DOHH2 (cell line): ENCODE data around the gene HSPG2.

Experiments
- H3F3A ChIP-seq: fragments of 200-600 bp; sonication (generic), shearing (Covaris generic); 2 replicates; pipeline ENCODE4 v1.6.0; 2016; ENCODE audit warnings: antibody characterized with exemption, mild to moderate bottlenecking; ENCODE audit not compliant: control insufficient read depth, insufficient read depth
- H3K27ac ChIP-seq: fragments of 200-600 bp; sonication (generic); 2 replicates; pipeline ENCODE4 v1.5.1; 2014; ENCODE audit warnings: low read depth, mild to moderate bottlenecking, low read length, moderate library complexity
- H3K27me3 ChIP-seq: fragments of 200-600 bp; sonication (generic); 2 replicates; pipeline ENCODE4 v1.6.1; 2014; ENCODE audit warnings: mild to moderate bottlenecking, low read length, mixed read lengths; ENCODE audit not compliant: control insufficient read depth
- H3K36me3 ChIP-seq: fragments of 200-600 bp; sonication (generic); 2 replicates; pipeline ENCODE4 v1.6.1; 2014; ENCODE audit warnings: mild to moderate bottlenecking, low read length, moderate library complexity, mixed read lengths; ENCODE audit not compliant: control insufficient read depth
- H3K4me1 ChIP-seq: fragments of 200-600 bp; sonication (generic); 2 replicates; pipeline ENCODE4 v1.6.1; 2014; ENCODE audit warnings: mild to moderate bottlenecking, low read length, mixed read lengths; ENCODE audit not compliant: control insufficient read depth
- H3K4me2 ChIP-seq: fragments of 200-600 bp; sonication (generic); 2 replicates; pipeline ENCODE4 v1.6.0; 2014; ENCODE audit warnings: mild to moderate bottlenecking, low read length, moderate library complexity
- H3K4me3 ChIP-seq: fragments of 200-600 bp; sonication (generic); 2 replicates; pipeline ENCODE4 v1.5.1; 2014; ENCODE audit warnings: mild to moderate bottlenecking, low read length, mixed read lengths
- H3K79me2 ChIP-seq: fragments of 200-600 bp; sonication (generic); 2 replicates; pipeline ENCODE4 v1.6.1; 2014; ENCODE audit warnings: mild to moderate bottlenecking, low read length, mixed read lengths; ENCODE audit not compliant: control insufficient read depth
- H3K9me2 ChIP-seq: fragments of 200-600 bp; sonication (generic); replicated peaks from 2 replicates; pipeline ENCODE4 v1.6.1; 2014; ENCODE audit warnings: mild to moderate bottlenecking, low read length, mixed read lengths; ENCODE audit not compliant: control insufficient read depth
- H3K9me3 ChIP-seq: fragments of 200-600 bp; sonication (generic); 2 replicates; pipeline ENCODE4 v1.6.1; 2014; ENCODE audit warnings: antibody characterized with exemption, low read length, mixed read lengths; ENCODE audit not compliant: control insufficient read depth, insufficient read depth
- H4K20me1 ChIP-seq: fragments of 200-600 bp; sonication (generic); 2 replicates; pipeline ENCODE4 v1.6.0; 2014; ENCODE audit warnings: low read depth, mild to moderate bottlenecking, antibody characterized with exemption, low read length, moderate library complexity; ENCODE audit not compliant: control insufficient read depth, insufficient read depth
- EZH2phosphoT487 ChIP-seq: fragments of 200-600 bp; sonication (generic); IDR thresholded peaks from 2 replicates; pipeline ENCODE4 v1.6.1; 2017; ENCODE audit warnings: borderline replicate concordance, mild to moderate bottlenecking, antibody characterized with exemption, low read length, moderate library complexity, mixed read lengths
- TF ChIP-seq, protein P1 (sequence below): fragments of 200-600 bp; sonication (generic); IDR thresholded peaks from one replicate; pipeline ENCODE4 v1.5.1; 2014; ENCODE audit warnings: antibody characterized with exemption, mild to moderate bottlenecking, low read depth, low read length; ENCODE audit not compliant: poor library complexity, severe bottlenecking

The HSPG2 gene

DNA sequence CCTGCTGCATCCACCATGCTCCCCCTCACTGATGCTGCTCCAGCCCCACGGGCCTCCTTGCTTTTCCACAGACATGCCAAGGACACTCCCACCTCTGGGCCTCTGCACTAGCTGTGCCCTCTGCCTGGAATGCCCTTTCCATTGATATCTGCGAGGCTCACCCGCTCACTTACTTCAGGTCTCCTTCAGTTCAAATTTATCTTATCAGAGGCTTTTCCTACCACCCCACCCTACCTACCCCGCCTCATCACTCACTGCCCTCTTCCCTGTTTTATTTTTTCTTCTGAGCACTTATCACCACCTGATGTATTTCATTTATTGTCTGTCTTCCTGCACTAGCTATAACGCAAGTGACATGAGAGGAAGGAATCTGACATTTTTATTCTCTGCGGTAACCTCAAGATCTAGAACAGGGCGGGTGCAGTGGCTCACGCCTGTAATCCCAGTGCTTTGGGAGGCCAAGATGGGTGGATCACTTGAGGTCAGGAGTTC, 7.0 kb downstream of the HSPG2 start:
- no peaks in the 10 kb centered on the region for H3F3A ChIP-seq
- H3K4me1 ChIP-seq = no peaks in the 10 kb centered on the region
- no peak overlapping the region for H3K4me3 ChIP-seq

DNA sequence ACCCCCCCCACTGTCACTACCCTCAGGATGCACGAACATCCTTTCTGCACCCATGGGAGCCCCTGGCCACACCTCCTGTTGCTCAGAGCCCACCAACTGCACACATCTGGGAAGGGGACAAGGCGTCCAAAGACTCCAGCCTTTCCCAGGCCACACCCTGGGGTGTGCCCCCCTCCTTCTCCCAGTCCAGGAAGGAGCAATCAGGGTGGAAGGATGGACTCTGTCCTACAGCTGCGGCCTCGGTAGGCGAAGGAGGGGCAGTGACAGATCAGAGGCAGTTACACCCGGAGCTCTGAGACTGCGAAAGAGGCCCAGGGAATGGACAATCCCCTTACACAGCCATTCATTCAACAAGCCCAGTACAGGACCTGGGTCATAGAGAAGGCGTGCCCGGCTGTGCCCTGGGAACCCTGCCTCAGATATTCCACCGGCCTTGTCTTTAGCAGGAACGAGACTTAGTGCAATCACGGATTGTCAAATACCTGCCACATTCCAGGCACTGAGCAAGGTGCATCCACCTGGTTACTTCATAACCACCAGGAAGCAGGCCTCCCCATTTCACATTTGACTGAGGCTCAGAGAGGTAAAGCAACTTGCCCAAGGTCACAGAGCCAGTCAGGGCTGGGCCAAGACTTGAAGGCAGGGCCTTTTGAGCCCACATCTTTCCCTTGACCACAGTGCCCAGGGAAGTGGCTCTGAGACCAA, 9.4 kb downstream of the HSPG2 start:
- H3F3A ChIP-seq = no peaks in the 10 kb centered on the region
- no peaks in the 10 kb centered on the region for H4K20me1 ChIP-seq
- no peaks in the 10 kb centered on the region for H3K79me2 ChIP-seq
- TF ChIP-seq, protein P1, sequence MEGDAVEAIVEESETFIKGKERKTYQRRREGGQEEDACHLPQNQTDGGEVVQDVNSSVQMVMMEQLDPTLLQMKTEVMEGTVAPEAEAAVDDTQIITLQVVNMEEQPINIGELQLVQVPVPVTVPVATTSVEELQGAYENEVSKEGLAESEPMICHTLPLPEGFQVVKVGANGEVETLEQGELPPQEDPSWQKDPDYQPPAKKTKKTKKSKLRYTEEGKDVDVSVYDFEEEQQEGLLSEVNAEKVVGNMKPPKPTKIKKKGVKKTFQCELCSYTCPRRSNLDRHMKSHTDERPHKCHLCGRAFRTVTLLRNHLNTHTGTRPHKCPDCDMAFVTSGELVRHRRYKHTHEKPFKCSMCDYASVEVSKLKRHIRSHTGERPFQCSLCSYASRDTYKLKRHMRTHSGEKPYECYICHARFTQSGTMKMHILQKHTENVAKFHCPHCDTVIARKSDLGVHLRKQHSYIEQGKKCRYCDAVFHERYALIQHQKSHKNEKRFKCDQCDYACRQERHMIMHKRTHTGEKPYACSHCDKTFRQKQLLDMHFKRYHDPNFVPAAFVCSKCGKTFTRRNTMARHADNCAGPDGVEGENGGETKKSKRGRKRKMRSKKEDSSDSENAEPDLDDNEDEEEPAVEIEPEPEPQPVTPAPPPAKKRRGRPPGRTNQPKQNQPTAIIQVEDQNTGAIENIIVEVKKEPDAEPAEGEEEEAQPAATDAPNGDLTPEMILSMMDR = no peak
- no peak for TF ChIP-seq EZH2phosphoT487
- H3K4me1 ChIP-seq = no peaks in the 10 kb centered on the region
- no peak overlapping the region for H3K4me2 ChIP-seq
- H3K27ac ChIP-seq = no peak overlapping the region
- no peaks in the 10 kb centered on the region for H3K9me2 ChIP-seq
- H3K36me3 ChIP-seq = no peaks in the 10 kb centered on the region
- H3K9me3 ChIP-seq = no peaks in the 10 kb centered on the region
- H3K27me3 ChIP-seq = no peaks in the 10 kb centered on the region
- H3K4me3 ChIP-seq = no peak overlapping the region

More for the DNA sequence above, 7.0 kb downstream of the HSPG2 start:
- TF ChIP-seq, protein P1 = no peak
- TF ChIP-seq EZH2phosphoT487 = no peak
- no peaks in the 10 kb centered on the region for H4K20me1 ChIP-seq
- no peaks in the 10 kb centered on the region for H3K27me3 ChIP-seq
- no peak overlapping the region for H3K27ac ChIP-seq
- no peaks in the 10 kb centered on the region for H3K79me2 ChIP-seq
- H3K9me2 ChIP-seq = no peaks in the 10 kb centered on the region
- H3K36me3 ChIP-seq = no peaks in the 10 kb centered on the region
- no peak overlapping the region for H3K4me2 ChIP-seq
- no peaks in the 10 kb centered on the region for H3K9me3 ChIP-seq

DNA sequence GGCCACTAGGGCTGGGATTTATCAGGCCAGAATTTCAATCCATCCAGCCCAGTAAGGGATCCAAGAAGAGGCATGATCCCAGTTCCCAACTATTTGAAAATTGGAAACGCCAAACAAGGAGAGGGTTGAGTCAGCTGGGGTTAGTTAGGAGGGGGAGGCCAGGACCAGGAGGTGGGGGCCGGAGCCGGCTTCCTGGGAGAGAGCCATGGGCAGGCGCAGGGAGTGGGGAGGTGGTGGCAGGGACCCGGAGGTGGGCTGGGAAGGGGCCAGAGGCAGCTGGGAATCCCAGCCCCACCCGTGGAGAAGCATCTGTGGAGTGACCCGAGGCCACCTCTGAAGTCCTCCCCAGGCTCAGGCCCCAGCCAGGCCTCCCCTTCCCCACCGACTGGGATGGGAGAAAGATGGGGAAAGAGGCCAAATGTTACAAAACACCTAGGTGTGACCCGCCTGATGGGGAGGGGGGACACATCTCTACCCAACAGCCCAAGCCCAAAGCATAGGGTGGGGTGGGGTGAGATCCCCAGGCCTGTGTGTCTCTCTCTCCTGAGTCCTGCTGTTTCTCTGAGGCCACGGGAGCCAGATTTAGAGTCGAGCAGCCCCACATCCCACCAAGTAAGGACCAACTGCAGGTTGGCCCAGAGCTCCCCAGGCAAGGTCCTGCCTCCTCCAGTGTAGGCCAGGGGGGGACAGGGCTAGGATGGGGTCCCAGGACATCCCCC, 10.1 kb downstream of the HSPG2 start:
- no peaks in the 10 kb centered on the region for H3K4me1 ChIP-seq
- no peak overlapping the region for H3K27ac ChIP-seq
- no peaks in the 10 kb centered on the region for H3K9me3 ChIP-seq
- no peaks in the 10 kb centered on the region for H3K9me2 ChIP-seq
- no peak for TF ChIP-seq EZH2phosphoT487
- TF ChIP-seq, protein P1 = no peak
- no peak overlapping the region for H3K4me3 ChIP-seq
- no peaks in the 10 kb centered on the region for H3F3A ChIP-seq
- H3K79me2 ChIP-seq = no peaks in the 10 kb centered on the region
- H4K20me1 ChIP-seq = no peaks in the 10 kb centered on the region
- H3K27me3 ChIP-seq = no peaks in the 10 kb centered on the region
- H3K4me2 ChIP-seq = no peak overlapping the region
- no peaks in the 10 kb centered on the region for H3K36me3 ChIP-seq
